Activated B cell treated with CpG ODN at 0.5 μM for 24 hours (primary cell): Measurements from ENCODE around the gene LAMC1. TPM values are rescaled to one million over a fixed set of nuclear protein-coding genes. Genes with fewer than 3 reads are reported as not detected.

Source experiments
- ATAC-seq: fragments of 200-7000 bp; cut with Tn5 transposase; one replicate; pipeline ENCODE4 v1.10.0; 2021; ENCODE audit warnings: low read depth, mild to moderate bottlenecking, moderate library complexity
- CTCF ChIA-PET: fragments of 350-600 bp; sonication (Branson Sonifier 250); formaldehyde crosslinking; loops from one replicate; lab custom pipeline; 2021; ENCODE audit warnings: antibody characterized with exemption; lab: Charles Lee
- POLR2A ChIA-PET: fragments of 350-600 bp; sonication (Branson Sonifier 250); formaldehyde crosslinking; loops from one replicate; lab custom pipeline; 2021; ENCODE audit warnings: antibody characterized with exemption; lab: Charles Lee
- DNase-seq: peaks from one replicate; pipeline ENCODE4 v3.0.0; 2022
- H3K27ac Mint-ChIP-seq: one replicate; pipeline ENCODE4 v1.8.0; 2020; ENCODE audit warnings: mixed read lengths
- H3K27me3 Mint-ChIP-seq: one replicate; pipeline ENCODE4 v1.8.0; 2021; ENCODE audit warnings: mixed read lengths
- H3K36me3 Mint-ChIP-seq: one replicate; pipeline ENCODE4 v1.8.0; 2021; ENCODE audit warnings: low read depth, mixed read lengths
- H3K4me1 Mint-ChIP-seq: one replicate; pipeline ENCODE4 v1.8.0; 2021; ENCODE audit warnings: mixed read lengths
- H3K4me3 Mint-ChIP-seq: one replicate; pipeline ENCODE4 v1.8.0; 2020; ENCODE audit warnings: mild to moderate bottlenecking, mixed read lengths
- H3K9me3 Mint-ChIP-seq: one replicate; pipeline ENCODE4 v1.8.0; 2020; ENCODE audit warnings: mixed read lengths
- intact Hi-C: fragments of 100-400 bp; cut with micrococcal nuclease; formaldehyde crosslinking; loops from one replicate; pipeline ENCODE4 v1.15.1; 2024
- total RNA-seq: library from RNA; stranded (reverse); gene quantifications from 2 replicates; pipeline ENCODE4 v1.2.3, GENCODE V29; 2022
- TF ChIP-seq, protein P1 (sequence below): fragments of 200-600 bp; IDR thresholded peaks from one replicate; pipeline ENCODE4 v1.8.0; 2022; ENCODE audit warnings: antibody characterized with exemption, mild to moderate bottlenecking

LAMC1 gene
- total RNA-seq, 1 donor from 2014 or later: 31.8 TPM

DNA sequence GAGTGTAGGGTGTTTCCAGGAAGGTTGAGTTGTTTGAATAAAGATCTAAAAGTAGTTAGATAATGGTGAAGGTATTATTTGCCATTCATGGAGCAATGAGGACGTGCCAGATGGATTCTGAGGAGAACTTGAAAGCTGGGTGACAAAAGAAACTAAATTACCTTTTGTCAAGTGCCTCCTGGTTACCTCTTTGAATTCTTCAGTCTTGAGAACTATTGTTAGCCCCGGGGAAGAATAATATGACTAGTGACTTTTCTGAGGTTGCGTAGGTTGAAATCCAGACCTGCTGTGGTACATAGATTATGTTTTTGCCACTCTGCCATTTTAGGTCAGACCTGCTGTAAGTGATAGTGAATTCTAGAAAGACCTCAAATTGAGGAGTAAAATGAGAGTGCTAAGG is 11.5 kb downstream of the LAMC1 start:
- H3K27me3 Mint-ChIP-seq: no peaks in the 10 kb centered on the region
- no peaks in the 10 kb centered on the region for H3K9me3 Mint-ChIP-seq
- H3K27ac Mint-ChIP-seq: no peak overlapping the region
- intact Hi-C loops: loop anchor here (1.0 kb wide), 1 partner anchor 7 kb away; no protein-coding TSS in a partner anchor
- no peak overlapping the region for H3K4me3 Mint-ChIP-seq
- ChIA-PET POLR2A (no interaction called here), CTCF (no interaction called here)
- H3K36me3 Mint-ChIP-seq: peaks cover 8% of the 10 kb centered on the region
- ATAC-seq (no peak), DNase-seq (no peak)
- H3K4me1 Mint-ChIP-seq: peaks cover 28% of the 10 kb centered on the region
- TF ChIP-seq, protein P1, sequence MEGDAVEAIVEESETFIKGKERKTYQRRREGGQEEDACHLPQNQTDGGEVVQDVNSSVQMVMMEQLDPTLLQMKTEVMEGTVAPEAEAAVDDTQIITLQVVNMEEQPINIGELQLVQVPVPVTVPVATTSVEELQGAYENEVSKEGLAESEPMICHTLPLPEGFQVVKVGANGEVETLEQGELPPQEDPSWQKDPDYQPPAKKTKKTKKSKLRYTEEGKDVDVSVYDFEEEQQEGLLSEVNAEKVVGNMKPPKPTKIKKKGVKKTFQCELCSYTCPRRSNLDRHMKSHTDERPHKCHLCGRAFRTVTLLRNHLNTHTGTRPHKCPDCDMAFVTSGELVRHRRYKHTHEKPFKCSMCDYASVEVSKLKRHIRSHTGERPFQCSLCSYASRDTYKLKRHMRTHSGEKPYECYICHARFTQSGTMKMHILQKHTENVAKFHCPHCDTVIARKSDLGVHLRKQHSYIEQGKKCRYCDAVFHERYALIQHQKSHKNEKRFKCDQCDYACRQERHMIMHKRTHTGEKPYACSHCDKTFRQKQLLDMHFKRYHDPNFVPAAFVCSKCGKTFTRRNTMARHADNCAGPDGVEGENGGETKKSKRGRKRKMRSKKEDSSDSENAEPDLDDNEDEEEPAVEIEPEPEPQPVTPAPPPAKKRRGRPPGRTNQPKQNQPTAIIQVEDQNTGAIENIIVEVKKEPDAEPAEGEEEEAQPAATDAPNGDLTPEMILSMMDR: no peak

DNA sequence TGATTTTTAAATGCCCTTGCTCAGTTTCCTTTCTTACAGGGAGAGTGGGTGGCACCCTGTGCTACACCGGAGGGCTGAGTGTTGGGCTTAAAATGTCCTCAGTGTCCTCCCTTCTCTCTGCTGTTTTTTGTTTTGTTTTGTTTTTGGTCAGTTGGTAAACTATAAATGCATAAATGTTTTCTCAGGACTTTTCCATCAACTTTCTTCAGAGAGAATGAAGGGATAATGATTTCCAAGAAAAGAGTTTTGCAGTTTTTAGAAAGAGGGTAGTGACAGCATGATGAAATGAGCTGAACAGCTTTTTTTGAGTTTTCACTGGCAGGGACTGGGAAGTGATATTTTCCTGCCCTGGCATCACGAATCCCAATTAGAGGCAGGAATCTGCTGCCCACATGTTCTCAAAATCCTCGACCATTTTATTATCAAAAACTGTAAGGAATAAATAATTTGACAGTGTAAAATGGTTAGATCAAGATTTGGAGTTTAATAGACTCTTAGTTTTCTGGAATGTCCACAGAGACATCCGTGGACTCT is 15.2 kb downstream of the LAMC1 start:
- intact Hi-C loops: no loop called here
- H3K4me3 Mint-ChIP-seq: no peak overlapping the region
- H3K9me3 Mint-ChIP-seq: no peaks in the 10 kb centered on the region
- H3K27me3 Mint-ChIP-seq: no peaks in the 10 kb centered on the region
- peaks cover 36% of the 10 kb centered on the region for H3K4me1 Mint-ChIP-seq
- POLR2A ChIA-PET: interaction anchor here (0.6 kb wide), 1 partner anchor 24 kb away, joined by 3 read pairs; no protein-coding TSS in a partner anchor
- no peak overlapping the region for H3K27ac Mint-ChIP-seq
- TF ChIP-seq, protein P1: no peak
- peaks cover 4% of the 10 kb centered on the region for H3K36me3 Mint-ChIP-seq
- CTCF ChIA-PET: interaction anchor here (0.6 kb wide), 2 partner anchors 67 to 471 kb away, joined by 3 to 4 read pairs; no protein-coding TSS in a partner anchor
- DNase-seq (no peak), ATAC-seq (no peak)

DNA sequence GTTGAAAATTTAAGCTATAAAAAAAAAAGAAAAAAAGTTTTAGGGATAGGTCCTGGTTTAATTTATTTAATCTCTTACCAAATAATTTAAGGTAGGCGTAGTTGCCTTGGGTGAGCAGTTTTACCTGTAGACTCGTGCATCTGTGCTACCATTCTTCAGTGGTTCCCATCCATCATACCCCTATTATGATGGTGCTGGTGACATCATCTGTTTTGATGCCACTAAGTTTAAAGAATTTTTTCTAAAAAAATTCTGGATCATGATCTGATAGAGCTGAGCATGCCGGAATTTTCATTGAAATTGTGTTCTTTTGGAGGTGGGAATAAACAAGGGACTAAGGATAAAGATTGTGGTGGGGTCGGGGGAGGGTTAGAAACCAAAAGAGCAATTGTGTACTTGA is 15.7 kb downstream of the LAMC1 start:
- CTCF ChIA-PET: interaction anchor here (0.6 kb wide), 2 partner anchors 67 to 471 kb away, joined by 3 to 4 read pairs; no protein-coding TSS in a partner anchor
- Mint-ChIP-seq H3K4me3 (no peak overlapping the region), H3K36me3 (peaks cover 3% of the 10 kb centered on the region), H3K27ac (no peak overlapping the region), H3K9me3 (no peaks in the 10 kb centered on the region), H3K27me3 (no peaks in the 10 kb centered on the region), H3K4me1 (peaks cover 37% of the 10 kb centered on the region)
- DNase-seq: no peak
- TF ChIP-seq, protein P1: no peak
- intact Hi-C loops: no loop called here
- POLR2A ChIA-PET: no interaction called here
- ATAC-seq: no peak

DNA sequence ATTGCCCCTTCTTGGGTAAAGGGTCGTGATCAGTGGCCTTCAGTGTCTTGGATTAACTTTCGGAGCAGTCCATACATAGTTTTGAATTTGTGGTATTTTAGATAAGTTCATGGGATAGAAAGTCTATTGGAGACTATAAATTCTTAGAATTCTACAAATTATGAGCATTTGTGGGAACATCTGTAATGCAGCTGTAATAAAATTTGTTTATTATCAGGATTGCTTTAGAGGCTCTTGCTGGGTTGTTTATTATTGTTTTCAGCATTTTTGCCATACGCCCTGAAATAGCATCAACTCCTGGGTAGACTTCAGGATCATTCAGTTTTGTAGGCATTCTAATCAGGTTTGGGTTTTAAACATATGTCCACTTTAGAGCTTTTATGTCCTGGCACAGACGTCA is 16.1 kb downstream of the LAMC1 start:
- CTCF ChIA-PET: no interaction called here
- POLR2A ChIA-PET: no interaction called here
- Mint-ChIP-seq H3K4me3 (no peak overlapping the region), H3K27me3 (no peaks in the 10 kb centered on the region), H3K4me1 (peaks cover 41% of the 10 kb centered on the region), H3K27ac (no peak overlapping the region), H3K36me3 (peaks cover 2% of the 10 kb centered on the region), H3K9me3 (no peaks in the 10 kb centered on the region)
- intact Hi-C loops: no loop called here
- ATAC-seq (no peak), DNase-seq (no peak)
- TF ChIP-seq, protein P1: no peak

DNA sequence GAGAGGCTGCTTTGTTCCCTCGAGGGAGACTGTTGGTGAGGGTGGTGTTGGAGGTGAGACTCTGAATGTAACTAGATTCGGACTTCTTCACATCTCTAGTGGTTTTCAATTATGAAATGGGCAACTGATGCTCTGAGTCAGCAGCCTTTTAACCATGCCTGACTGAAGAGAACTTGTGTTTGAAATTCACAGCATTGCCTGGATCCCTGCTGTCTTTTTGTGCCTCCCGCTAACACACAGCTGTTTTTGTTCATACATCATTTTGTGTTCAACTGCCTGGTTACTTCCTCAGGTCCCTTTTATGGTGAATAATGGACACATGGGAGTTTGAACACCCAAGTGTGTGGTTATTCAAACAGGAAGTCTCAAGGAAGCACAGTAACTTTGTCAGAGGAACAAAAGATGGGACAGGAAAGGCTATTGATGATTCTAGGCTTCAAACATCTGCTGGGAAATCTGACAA is 16.8 kb downstream of the LAMC1 start:
- ChIA-PET CTCF (no interaction called here), POLR2A (interaction anchor here (1.1 to 1.8 kb wide), 2 partner anchors 8 to 16 kb away, joined by 4 read pairs; no protein-coding TSS in a partner anchor)
- peaks cover 48% of the 10 kb centered on the region for H3K4me1 Mint-ChIP-seq
- no peaks in the 10 kb centered on the region for H3K9me3 Mint-ChIP-seq
- TF ChIP-seq, protein P1: no peak
- intact Hi-C loops: no loop called here
- H3K27ac Mint-ChIP-seq: peak overlapping the region; percentile 43
- no peaks in the 10 kb centered on the region for H3K27me3 Mint-ChIP-seq
- no peaks in the 10 kb centered on the region for H3K36me3 Mint-ChIP-seq
- DNase-seq: no peak
- ATAC-seq: peak; percentile 31
- H3K4me3 Mint-ChIP-seq: peak overlapping the region; percentile 44
